GM18508 (cell line): ENCODE data around the gene PHLDB3.
"Not testable (repeated sequence)": the region's sequence is repeated elsewhere in the genome, so short reads cannot be mapped to it uniquely, and the experiment has no call there.

Experiments used
- ATAC-seq: cut with Tn5 transposase; IDR thresholded peaks from one replicate; pipeline ENCODE4 v1.9.1; 2021; ENCODE audit warnings: moderate number of reproducible peaks; ENCODE audit not compliant: insufficient read depth, unreplicated experiment

Gene PHLDB3

DNA sequence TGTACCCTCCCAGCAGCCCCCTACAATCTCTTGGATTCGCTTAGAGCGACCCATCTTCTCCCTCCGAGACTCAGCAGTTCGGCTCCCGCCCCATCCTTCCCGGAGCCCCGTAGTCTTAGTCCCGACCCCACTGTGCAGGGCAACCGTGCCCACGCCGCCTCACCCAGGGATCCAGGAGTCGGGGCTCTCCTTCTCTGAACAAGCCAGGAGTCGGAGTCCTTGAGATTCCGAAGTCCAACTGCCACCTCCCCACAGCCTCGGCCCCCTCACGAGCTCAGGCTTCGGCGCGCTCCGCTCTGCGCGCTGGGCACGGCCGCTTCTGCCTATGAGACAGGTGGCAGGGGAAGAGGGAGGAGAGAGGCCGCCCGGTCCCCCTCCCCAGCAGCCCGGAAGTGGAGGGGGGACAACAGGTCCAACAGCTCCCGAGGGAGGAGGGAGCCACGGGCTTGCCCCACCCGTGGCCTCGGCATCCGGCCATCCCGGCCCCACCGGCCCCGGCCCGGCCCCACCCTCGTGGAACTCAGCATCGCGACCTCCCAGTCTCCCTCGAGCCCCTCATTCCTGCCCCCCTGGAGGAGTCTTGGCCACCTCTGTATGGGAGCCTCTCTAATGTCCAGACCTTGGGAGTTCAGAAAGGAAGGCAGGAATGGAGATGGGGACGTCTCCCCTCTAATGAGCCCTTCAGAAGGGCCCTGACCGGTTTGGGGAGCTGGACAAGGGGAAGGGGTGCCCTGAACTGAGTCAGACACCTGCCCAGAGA, at the start of gene PHLDB3:
Gene PHLDB3 (minus strand): TSS at position 321 of the 760 bp plus-strand sequence. CDS start 628 bp downstream, outside the sequence.
- no peak for ATAC-seq

DNA sequence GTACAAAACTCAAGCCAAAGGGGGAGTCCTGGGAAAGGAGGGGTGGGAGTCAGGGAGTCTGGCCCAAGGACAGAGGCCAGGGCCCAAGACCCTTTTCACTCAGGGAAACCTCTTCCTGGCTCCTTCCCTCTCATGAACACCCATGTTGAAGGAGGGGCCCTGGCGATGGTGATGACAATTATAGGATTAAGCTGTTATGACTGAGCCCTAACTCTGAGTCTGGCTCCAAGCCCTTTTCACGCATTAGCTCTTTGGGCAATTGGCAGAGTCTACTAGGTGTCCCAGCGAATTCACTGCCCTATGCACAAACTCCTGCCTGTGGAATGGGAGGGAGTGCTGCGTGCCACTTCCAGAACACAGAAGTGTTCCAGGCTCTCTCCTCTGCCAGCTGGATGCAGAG, 49.1 kb upstream of the PHLDB3 start:
- ATAC-seq = no peak

- ATAC-seq = no peak
Measured at GRCh38 chr19:43552616-43553015, 48.1 kb upstream of the PHLDB3 start.

DNA sequence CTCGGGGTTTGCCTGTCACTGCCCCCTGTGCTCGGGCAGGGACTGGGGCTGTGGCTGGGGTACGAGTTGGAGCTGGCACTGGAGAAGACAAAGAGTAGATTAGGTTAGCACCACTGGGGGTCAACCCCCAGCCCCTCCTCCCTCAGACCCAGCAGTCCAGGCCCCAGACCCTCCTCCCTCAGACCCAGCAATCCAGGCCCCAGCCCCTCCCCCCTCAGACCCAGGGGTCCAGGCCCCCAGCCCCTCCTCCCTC, 47.6 kb upstream of the PHLDB3 start:
- no peak for ATAC-seq

DNA sequence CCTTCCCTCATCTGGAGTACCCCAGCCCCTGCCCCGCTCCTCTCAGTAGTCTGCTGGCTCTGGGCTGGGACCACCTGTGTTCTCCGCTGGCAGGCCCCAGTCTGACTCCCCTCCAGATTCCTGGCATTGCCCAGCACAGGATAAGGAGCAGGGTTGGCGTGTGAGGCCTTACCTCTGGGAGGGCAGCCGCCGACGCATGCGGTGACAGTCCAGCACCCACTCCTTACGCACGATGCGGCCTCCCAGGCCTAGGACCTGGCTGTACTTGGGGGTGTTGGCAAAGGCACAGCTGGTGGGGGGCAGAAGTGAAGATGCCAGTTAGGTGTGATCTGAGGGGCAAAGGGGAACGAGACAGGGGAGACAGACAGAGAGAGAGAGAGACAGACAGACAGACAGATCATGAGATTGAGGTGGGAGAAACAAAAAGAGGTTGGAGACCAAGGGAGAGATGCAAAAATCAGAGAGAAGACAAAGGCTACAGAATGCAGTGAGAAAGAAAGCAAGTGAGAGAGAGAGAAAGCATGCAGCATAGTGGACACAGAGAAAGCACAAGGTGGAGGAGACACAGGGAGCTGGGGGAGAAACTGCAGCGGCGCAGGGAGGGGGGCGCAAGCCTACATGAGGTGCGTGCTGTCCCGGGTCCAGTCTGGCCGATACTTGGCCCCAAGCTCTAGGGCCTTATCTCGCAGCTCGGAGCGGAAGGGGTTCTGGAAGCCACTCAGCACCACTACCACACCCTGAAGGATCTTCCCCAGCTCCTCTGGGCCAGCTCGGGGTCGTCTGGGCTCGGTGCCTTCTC, 47.1 kb upstream of the PHLDB3 start:
- no peak for ATAC-seq

GRCh38 chr19:43548706-43549105, 44.2 kb upstream of the PHLDB3 start:
- no peak for ATAC-seq

DNA sequence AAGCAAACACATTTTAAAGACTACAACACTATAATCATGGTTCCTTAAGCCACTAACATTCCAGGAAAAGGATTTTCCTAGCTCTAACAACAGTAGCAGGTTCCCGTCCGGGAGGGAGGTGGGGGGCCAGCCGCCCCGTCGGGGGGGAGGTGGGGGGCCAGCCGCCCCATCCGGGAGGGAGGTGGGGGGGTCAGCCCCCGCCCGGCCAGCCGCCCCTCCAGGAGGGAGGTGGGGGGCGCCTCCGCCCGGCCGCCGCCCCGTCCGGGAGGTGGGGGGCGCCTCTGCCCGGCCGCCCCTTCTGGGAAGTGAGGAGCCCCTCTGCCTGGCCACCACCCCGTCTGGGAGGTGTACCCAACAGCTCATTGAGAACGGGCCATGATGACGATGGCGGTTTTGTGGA, 43.4 kb upstream of the PHLDB3 start:
- ATAC-seq = not testable (repeated sequence)

- no peak for ATAC-seq
Measured at GRCh38 chr19:43546581-43546980, 42.0 kb upstream of the PHLDB3 start.

GRCh38 chr19:43545981-43546380, 41.4 kb upstream of the PHLDB3 start:
- no peak for ATAC-seq

DNA sequence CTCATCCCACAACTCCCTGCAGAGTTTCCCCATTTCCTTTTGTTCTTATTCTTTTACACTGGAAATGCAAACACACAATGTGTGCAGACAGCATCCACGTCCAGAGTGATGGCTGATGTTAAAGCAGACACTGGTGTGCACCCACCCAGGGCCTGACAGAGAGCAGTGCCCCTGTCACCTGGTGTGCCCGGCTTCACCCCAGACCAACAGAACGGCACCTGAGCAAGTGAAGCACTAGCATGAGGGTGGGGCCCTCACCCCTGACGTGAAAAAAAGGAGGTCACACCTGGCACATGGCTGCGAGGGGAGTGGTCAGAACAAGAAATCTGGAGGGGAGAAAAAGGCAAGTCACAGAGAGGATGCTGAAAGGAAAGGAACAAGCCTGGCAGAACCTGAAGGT, 40.7 kb upstream of the PHLDB3 start:
- no peak for ATAC-seq

GRCh38 chr19:43544077-43544476, 39.5 kb upstream of the PHLDB3 start:
- no peak for ATAC-seq

DNA sequence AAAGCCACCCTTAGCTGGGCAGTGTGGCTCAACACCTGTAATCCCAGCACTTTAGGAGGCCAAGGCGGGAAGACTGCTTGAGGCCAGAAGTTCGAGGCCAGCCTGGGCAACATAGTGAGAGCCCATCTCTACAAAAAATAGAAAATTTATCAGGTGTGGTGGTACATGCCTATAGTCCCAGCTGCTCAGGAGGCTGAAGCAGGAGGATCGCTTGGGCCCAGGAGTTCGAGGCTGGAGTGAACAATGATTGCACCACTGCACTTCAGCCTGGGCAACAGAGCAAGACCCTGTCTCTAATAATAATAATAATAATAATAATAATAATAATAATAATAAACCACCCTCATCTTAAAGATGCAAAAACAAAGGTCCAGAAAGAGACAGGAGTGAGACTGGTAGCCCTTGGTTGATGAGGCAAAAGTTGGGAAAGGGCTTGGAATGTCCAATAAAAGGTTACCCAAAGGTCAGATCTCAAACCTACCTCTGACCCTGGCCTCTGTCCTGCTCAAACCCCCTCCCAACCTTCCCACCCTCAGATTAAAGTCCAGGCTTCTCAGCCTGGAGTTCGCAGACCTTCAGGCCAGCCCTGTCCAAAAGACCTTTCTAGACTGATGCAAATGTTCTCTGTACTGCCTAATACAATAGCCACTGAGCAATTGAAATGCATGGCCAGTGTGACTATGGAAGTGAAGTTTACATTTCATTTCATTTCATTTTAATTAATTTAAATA, 37.5 kb upstream of the PHLDB3 start:
- no peak for ATAC-seq

- no peak for ATAC-seq
Measured at GRCh38 chr19:43540381-43540780, 35.8 kb upstream of the PHLDB3 start.

DNA sequence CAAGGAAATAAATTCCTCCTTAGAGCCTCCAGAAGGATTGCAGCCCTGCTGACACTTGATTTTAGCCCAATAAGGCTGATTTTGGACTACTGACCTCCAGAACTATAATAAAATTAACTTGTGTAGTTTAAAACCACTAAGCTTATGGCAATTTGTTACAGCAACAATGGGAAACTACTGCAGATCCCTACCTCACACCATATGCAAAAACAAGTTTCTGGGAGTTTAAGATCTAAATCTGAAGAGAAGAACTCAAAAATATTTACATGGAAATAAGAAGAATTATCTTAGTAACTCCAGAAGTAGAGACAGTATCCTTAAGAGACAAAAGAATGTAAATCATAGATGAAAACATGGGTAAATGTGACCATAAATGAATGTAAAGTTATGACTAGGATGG, 34.4 kb upstream of the PHLDB3 start:
- no peak for ATAC-seq

GRCh38 chr19:43534816-43535761, 30.5 kb upstream of the PHLDB3 start:
- no peak for ATAC-seq

GRCh38 chr19:43534305-43534815, 29.8 kb upstream of the PHLDB3 start:
- no peak for ATAC-seq

DNA sequence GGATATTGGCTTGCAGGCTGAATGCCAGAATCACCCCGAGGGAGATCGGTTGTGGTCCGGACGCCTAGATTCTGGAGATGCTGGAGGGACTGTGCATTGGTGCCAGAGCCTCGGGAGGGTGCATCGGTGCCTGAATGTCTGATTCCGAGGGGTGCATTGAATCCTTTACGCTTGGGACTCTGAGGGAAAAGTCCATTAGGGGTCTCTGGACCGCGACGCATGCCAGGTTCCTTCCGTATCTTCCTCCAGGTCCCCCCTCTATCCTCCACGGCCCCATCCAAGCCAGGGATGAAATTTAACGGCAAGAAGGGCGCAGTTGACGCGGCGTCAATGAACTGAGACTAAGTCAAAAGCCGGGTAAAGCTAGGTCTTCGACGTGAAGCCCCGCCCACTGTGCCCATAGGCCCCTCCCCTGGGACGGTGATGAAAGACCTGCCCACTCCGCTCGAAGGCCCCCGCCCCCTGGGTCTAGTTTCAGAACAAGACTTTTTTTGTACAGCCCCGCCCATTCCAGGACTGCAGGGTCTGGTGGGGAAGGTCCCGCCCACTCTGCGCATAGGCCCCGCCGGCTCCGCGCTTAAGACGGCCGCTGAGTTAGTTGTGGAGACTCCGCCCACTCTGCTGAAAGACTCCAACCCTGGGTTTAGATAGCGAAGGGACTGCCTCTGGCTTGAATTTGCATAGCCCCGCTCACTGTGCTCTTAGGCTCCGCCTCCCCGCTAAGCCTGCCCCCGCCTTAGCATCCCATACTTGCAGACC, 29.2 kb upstream of the PHLDB3 start:
- ATAC-seq = peak; percentile 37

GRCh38 chr19:43532962-43533545, 28.5 kb upstream of the PHLDB3 start, which contains the start of gene ZNF575:
ZNF575 (plus strand) TSS chr19:43533188; CDS start chr19:43534423, 1,235 bp downstream.
- ATAC-seq = no peak

DNA sequence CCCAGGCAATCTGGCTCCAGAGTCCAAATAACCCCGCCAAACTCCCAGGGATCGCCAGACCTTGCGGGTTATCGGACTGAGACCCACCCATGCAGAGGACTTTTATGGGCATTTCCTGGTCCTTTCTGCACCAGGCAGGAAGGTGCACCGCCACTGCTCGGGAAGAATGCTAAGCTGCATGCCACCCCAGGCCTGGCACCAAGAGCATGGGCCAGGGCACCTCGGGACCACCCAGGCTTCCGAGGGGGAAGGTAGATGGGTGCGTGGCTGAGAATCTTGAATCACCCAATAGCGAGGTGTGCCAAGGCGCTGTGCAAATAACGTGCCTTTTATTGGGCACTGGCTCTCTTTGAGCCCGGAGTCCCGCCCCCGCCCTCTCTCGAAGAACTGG, 28.0 kb upstream of the PHLDB3 start:
- ATAC-seq = no peak
